DMS114 treated with DMSO at 0.1 percent for 48 hours (cell line): ENCODE measurements around the gene PCK1.
"Not testable (repeated sequence)": the region's sequence is repeated elsewhere in the genome, so short reads cannot be mapped to it uniquely, and the experiment has no call there.

ENCODE experiments used
- DNase-seq: peaks from one replicate; lab custom pipeline; 2025; ENCODE audit not compliant: unreplicated experiment; lab: John Stamatoyannopoulos, UW

Gene PCK1

GRCh38 chr20:57560554-57561355 lies at the start of gene PCK1:
TSS of gene PCK1 (plus strand) at chr20:57561110. CDS start at chr20:57561412, 302 bp downstream.
- DNase-seq, result no peak

GRCh38 chr20:57511709-57512108 lies 49.2 kb upstream of the PCK1 start:
- not testable (repeated sequence) for DNase-seq

- no peak for DNase-seq
Observed at GRCh38 chr20:57512432-57512831, 48.5 kb upstream of the PCK1 start.

- DNase-seq, result no peak
Observed at GRCh38 chr20:57513199-57513598, 47.7 kb upstream of the PCK1 start.

- peak; percentile 29 for DNase-seq
Observed at GRCh38 chr20:57514273-57514751, 46.6 kb upstream of the PCK1 start.

- DNase-seq, result no peak
Observed at GRCh38 chr20:57517904-57518303, 43.0 kb upstream of the PCK1 start.

GRCh38 chr20:57522380-57523140 lies 38.4 kb upstream of the PCK1 start:
- no peak for DNase-seq

GRCh38 chr20:57523782-57524181 lies 37.1 kb upstream of the PCK1 start:
- DNase-seq, result no peak

- no peak for DNase-seq
Observed at GRCh38 chr20:57524511-57525176, 36.3 kb upstream of the PCK1 start, which contains the start of gene CTCFL. TSS of gene CTCFL (minus strand) at chr20:57525140. CDS start at chr20:57524205, 935 bp downstream.

- no peak for DNase-seq
Observed at GRCh38 chr20:57525328-57526086, 35.4 kb upstream of the PCK1 start.

- no peak for DNase-seq
Observed at GRCh38 chr20:57526087-57526884, 34.6 kb upstream of the PCK1 start.

- no peak for DNase-seq
Observed at GRCh38 chr20:57526885-57527460, 33.9 kb upstream of the PCK1 start.

- no peak for DNase-seq
Observed at GRCh38 chr20:57527728-57528127, 33.2 kb upstream of the PCK1 start.

- no peak for DNase-seq
Observed at GRCh38 chr20:57528148-57528547, 32.8 kb upstream of the PCK1 start.

GRCh38 chr20:57529160-57529585 lies 31.7 kb upstream of the PCK1 start:
- DNase-seq, result no peak

GRCh38 chr20:57529810-57530209 lies 31.1 kb upstream of the PCK1 start:
- no peak for DNase-seq

- DNase-seq, result no peak
Observed at GRCh38 chr20:57530327-57530981, 30.5 kb upstream of the PCK1 start.

GRCh38 chr20:57532104-57532503 lies 28.8 kb upstream of the PCK1 start:
- DNase-seq, result no peak

GRCh38 chr20:57535297-57535696 lies 25.6 kb upstream of the PCK1 start:
- DNase-seq, result no peak
